ENCODE results near the gene ST6GALNAC3.
A peak's percentile ranks its signal among the peaks of the same experiment; 100 is the strongest.

Gene ST6GALNAC3

DNA sequence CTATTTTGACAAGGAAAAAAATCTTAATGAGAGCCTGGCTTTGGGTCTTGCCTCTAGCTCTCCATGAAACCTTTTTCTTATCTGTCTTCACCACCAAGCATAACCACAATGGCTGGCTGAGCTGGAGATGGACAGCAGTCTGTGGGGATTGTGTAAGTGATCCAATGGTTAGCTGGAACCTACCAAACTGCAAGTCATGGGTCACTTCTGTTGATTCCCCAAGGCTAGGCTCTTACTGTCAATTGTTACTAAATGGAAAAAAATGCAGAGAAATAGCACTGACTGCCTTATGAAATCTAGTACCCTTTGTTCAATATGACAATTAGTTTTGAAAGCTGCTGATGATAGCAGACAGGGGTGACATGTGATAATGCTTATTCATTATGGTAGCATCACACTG, 359.0 kb downstream of the ST6GALNAC3 start:
- DNase-seq (ENCODE audit: low read depth), result peak; percentile 26

DNA sequence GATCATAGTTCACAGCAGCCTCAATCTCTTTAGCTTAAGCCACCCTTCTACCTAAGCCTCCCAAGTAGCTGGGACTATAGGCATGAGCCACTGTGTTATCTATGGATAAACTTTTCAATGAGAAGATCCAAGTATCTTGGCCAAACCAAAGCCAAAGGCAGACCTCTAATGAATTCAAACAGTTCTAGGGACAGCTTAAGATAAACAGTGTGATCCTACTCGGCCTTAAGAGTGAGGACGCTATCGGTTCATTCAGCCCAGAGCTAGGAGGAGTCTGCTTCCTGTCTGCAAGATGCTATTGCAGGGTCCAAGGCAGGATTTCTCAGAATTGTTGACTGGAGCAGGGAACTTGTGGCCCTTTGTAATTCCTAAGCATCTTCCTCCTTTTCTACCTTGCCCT, 368.7 kb downstream of the ST6GALNAC3 start:
- no peak for DNase-seq (ENCODE audit: low read depth)

DNA sequence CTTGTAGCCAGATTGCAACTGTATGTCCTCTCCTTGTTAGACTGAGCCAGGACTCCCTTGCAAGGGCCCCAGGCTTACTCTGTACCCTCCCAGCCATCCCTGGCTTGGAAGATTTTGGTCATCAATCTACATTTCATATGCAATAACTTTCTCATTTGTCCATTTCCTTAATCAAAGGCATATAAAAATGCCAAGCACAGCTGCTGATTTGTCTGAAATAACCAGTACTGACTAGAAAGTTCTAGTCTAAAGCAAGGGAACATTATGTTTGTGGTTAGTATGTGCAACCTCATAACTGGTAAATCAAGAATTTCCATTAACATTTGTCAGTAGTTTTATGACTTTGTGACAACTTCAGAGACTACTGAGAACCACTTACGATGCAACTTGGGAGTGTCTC, 370.2 kb downstream of the ST6GALNAC3 start:
- DNase-seq (ENCODE audit: low read depth), result no peak

DNA sequence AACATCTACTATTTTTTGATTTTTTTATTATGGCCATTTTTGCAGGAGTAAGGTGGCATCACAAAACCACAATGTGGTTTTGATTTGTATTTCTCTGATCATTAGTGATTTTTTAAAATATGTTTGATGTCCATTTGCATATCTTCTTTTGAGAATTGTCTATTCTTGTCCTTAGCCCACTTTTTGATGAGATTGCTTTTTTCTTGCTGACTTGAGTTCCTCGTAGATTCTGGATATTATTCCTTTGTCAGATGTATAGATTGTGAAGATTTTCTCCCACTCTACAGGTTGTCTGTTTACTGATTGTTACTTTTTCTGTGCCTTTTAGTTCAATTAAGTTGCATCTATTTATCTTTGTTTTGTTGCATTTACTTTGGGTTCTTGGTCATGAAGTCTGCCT, 375.7 kb downstream of the ST6GALNAC3 start:
- DNase-seq (ENCODE audit: low read depth), result no peak

DNA sequence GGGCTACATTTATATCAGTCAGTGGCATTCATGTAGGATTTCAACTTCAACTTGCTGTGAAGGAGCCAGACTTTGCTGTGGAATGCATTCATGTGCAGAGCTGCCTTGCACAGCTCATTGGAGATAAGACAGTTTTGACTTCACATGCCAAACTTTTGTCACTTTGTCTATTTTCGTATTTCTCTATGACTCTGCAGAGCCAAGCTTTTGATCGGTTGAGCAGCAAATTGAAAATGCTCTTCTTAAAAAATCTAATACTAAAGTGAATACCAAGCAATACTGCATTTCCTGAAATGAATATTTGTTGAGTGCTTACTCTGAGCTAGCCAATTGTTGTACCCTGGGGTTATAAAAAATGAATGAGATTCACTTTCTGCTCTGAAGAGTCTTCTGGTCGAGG, 388.7 kb downstream of the ST6GALNAC3 start:
- DNase-seq (ENCODE audit: low read depth), result no peak

DNA sequence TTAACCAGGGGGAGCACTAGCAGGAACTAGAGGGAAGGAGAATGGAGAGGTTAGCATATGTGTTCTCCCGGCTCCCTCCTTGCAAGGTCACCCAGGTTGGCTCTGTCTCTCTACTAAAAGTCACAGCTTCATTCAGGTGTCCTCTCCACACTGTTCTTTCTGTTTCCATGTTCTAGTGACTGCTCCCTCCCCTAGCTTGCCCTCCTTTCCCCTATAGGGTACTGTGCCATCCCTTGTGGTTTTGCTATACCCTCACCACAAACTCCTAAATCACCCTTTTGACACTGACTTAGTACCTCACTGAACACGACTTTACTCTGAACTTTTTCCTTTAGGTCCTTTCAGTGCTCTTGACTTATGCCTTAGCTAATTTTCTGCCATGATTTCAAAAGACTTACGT, 389.3 kb downstream of the ST6GALNAC3 start:
- DNase-seq (ENCODE audit: low read depth), result no peak

DNA sequence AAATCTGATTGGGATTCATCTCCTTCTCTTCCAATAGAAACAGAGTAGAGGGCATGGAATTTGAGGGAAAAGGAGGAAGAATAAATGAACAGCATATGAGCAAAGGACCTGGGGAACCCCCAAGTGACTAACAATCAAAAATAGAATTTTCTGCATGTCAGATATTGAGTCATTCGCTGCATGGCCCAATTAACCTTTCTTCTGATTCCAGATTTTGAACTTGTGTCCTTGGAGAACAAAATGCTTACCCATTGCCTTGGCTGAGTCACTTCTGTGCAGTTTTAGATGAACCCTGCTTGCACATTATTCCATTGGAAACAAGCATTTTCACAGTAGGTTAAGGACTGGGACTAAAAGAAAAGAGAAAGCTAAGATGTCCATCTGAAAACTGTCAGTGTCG, 390.5 kb downstream of the ST6GALNAC3 start:
- DNase-seq (ENCODE audit: low read depth), result peak; percentile 4

DNA sequence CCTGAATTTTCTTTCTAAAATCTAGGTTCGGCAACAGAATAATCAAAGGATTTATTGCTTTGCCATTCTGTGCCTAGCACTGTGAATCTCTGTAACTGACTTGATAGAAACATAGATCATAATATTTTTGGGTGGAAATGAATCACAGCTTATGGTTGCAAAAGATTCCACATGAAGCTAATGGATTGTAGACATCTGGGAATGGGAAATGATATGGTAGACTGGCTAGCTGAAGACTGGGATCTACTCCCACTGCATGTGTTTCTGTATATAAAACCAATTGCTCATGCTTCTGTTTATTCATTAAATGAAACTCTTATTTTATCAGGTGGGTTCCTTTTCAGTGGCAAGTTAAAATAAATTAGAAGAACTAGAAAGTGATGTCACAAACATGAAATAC, 395.6 kb downstream of the ST6GALNAC3 start:
- DNase-seq (ENCODE audit: low read depth), result no peak

DNA sequence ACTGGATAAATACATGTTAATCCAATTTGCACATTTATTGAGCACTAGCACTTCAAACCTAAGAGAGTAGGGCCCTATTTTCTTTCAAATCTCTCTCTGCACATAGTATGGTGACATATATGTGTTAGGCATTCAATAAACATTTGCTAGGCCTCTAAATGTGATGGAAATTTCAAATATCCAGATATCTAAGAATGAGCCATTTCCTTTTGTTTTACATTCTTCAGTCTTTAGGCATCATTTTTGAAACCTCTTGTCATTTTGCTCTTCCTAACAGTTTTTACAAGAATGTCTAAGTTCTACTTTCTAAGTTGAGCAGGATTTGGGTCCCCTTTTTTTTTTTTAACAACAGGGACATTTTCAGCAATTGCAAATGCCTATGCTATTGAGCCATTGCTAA, 397.0 kb downstream of the ST6GALNAC3 start:
- DNase-seq (ENCODE audit: low read depth), result no peak

DNA sequence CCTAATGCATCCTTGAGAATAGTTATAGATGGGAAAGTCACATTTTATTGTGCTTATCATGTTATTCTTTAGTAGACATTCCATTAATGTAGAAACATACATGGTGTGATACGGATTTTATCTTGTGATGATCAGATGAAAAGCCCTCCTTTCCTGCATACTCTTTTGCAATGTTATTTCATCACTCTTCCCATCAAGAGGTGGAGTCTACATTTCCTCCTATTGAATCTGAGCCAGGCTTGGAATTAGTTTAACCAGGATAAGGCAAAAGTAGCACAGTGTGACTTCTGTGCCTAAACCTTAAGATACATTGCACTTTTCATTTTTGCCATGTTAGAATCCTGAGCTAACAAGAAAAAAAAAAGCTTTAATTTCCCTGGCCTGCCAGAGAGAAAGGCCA, 399.0 kb downstream of the ST6GALNAC3 start:
- DNase-seq (ENCODE audit: low read depth), result no peak

DNA sequence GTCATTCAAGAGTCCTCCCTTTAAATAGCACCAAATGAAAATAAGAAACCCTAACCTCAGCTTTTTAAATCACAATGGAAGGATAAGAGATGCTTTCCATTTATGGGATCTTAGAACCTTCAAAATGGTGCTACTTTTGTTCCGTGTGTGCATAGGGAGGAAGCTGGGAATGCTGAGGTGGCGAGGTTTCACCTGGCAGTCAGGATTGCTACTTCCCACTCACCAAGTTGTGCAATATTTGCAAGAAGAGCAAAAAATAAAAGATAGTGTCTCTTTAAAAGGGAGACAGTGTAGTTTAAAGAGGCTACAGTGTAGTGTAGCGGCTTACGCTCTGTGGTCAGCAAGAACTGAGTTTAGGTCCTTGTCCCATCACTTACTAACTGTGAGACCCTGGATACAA, 400.4 kb downstream of the ST6GALNAC3 start:
- DNase-seq (ENCODE audit: low read depth), result no peak

DNA sequence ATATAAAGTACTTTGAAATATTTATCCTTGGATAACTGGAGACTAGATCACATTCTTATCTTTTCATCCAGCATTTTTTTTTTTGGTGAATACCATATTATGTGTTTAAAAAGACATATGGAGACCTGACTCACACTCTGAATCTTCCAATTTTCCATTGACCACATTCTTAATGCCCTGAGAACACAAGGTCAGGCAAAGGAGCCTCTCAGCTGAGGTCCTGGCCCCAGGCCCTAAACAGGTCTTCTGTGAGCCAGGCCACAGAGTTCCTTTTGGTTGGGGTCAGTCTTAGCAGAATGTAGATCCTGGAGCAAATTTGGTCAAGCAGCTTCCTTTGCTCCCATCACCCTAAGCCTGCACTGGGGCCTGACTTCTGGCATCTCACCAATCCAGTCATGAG, 402.6 kb downstream of the ST6GALNAC3 start:
- DNase-seq (ENCODE audit: low read depth), result no peak

DNA sequence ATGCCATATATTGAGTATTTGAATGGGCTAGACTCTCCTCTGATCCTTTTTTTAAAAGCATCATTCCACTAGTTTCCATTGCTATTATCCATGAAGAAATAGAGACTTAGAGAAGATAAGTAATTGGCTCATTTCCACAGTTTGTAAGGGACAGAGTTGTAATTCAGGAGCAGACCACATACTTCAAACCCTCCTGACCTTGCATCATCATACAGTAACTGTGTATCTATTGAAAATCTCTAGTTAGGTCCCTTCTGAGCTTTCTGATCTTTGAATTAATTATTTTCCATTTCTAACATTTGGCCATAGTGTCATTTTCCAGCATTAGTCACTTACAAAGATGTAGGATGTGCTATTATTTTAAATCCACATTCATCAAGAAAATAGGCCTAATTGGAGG, 406.3 kb downstream of the ST6GALNAC3 start:
- DNase-seq (ENCODE audit: low read depth), result no peak

DNA sequence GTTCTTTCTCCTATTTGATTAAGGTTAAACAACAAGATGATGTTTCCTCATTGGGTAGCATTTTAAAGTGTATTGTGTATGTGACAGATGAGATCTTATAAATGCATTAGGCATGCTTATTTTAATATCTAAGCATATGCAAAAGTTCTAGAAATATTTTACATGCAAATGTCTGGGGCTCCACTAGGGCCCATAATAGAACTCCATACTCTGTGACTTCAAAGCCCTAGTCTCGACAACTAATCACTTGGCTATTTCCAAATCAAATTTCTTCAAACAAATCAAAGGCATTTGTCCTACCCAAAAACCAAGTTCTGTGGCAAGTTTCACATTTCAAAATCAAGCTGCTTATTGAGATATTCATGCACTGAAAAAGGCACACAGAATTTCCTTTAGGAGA, 407.1 kb downstream of the ST6GALNAC3 start:
- no peak for DNase-seq (ENCODE audit: low read depth)

DNA sequence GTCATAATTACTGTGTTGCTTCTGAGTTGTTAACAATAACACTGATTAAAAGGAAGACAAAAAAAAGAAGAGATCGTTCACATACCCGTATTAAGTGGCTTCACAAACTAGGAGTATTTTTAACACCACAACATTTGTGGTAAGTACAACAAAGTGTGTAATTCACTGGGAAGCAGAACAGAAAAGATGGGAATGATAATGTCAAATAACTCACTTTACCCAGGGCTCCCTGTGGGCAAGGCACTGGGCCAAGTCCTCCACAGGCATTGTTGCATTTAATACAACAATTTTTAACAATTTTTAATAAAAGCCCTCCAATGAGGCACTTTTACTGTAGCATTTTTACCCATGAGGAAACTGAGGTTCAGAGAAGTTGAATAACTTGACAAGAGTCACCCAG, 407.7 kb downstream of the ST6GALNAC3 start:
- no peak for DNase-seq (ENCODE audit: low read depth)

DNA sequence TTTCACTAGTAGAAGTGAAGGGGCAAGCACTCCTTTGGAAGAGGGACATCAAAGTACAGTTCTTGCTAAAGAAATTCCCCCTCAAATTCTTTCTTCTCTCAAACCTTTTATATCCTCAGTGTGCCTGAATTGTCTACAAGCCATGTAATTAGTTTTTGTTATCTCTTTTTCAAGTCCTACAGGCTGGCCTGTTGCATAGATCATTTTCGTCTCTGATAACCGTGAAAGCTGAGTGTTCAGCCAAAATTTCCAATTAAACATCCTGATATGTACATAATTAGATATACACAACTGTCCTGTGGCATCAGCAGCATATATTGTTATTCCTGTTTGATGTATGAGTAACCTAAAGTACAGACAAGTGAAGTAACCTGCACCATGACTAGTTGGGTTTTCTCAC, 417.2 kb downstream of the ST6GALNAC3 start:
- no peak for DNase-seq (ENCODE audit: low read depth)

DNA sequence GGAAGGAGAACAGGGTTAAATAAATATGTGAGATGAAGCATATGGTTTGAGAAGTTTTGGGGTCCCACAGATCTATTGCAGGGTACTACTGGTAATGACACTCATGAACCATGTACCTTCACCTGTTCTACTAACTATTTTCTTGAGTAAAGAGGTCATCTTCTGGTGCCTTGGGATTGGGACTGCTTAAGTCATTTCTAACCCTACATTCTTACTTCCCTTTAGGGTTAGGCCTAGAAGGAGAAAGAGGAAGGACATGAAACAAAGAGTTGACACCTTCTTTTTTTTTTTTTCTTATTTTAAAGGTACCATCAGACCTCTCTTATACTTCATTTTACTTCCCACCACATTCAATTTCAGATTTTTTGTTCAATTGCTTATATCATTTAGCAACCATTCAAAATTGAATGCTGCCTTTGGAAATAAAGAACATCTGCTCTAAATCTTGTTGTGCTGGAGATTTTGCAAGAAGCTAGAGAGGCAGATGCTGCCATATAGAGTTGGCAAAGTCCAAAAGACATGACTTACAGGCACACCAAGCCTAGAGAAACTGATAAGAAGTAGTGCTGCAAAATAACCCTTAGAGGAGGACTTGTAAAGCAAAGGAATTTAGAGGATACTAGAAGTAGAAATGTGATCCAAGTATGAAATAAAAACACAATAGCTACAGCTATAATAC, 418.3 kb downstream of the ST6GALNAC3 start:
- no peak for DNase-seq (ENCODE audit: low read depth)

DNA sequence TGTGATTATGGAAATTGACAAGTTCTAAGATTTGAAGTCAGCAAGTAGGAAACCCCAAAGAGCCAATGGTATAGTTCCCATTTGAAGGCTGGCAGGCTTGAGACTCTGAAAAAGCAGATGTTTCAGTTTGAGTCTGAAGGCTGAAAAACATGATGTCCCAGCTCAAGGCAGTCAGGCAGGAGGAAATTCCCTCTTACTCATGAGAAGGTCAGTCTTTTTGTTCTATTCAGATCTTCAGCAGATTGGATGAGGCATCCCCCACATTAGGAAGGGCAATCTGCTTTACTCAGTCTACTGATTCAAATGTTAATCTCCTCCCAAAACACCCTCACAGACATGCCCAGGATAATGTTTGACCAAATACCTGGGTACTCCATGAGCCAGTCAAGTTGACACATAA, 420.3 kb downstream of the ST6GALNAC3 start:
- no peak for DNase-seq (ENCODE audit: low read depth)

DNA sequence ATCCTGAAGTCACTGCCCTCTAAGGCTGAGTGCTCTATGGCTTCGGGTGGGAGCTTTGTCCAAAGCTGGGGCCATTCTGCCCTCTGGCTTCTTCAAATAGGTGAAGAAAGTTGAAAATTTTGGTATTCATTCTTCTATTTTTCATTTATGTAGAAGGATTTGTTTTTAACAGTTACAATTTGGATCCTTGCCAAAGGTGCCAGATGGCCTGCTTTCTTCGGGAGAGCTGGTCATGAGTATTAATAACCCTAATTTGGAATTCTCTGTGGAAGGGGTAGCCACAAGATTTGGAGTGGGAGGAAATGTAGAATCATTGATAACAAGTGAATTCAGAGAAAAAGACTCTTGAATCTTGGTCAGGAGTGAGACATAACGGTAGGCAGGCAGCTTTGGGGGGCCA, 422.3 kb downstream of the ST6GALNAC3 start:
- no peak for DNase-seq (ENCODE audit: low read depth)

DNA sequence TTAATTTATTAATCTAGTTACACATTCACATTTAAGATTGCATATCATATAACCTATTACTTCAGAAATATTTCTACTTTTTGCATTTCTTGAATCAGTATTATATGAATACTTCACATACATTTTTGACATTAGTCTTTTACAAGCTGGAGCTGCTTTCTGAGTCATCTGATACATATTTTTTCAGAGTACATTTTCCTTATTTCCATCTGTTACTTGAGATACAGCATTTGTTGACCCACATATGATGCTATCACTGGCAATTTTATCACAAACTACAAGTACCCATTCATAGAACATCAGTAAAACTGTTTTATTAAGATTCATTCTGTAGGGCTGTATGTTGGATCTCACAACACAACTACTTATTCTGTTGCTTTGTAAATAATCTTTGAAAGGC, 425.6 kb downstream of the ST6GALNAC3 start:
- DNase-seq (ENCODE audit: low read depth), result no peak

DNA sequence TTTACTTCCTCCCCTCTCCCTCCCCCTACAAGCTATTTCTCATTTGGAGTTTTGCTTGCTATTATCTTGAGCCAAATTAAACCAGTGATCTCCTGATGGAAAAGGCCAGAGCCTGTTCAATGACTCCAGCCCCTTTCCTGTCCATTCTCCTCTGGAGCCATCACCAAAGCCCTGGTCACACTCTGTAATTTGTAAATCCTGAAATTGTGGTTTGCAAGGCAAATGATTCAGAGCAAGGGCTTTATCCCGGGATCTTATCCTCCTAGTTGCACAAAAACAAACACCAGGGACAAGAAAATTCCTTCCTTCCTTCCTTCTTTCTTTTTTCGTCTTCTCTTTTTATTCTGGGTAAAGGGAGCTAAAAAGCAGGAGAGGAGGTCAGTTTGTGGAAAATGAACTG, 426.6 kb downstream of the ST6GALNAC3 start:
- no peak for DNase-seq (ENCODE audit: low read depth)

DNA sequence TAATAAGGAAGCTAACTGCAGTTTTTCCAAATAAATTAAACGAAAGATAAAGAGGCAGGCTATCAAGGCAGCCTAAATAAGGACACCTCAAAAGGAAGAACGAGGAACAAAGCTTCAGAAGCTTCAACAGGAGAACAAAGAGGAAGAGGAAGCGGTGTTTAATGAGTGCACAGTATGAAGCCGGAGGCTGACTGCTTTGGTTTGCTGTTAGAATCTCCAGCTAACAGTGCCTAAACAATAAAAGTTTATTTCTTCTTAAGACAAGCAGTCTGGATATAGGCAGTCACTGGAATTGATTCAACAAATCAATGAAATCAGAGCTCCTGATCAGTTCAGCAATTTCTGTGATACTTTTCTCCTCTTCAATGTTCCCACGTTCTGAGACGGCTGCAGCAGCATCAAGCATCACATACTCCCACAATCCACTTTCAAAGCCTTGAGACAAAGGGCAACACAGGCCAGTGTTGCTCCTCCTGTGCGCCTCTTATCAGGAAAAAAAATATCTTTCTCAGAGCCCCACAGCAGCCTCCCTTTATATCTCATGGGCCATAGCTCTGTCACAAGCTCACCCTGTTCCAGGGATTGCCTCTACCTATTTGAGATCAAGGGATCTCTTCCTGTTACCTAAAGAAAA, 427.2 kb downstream of the ST6GALNAC3 start:
- DNase-seq (ENCODE audit: low read depth), result no peak

DNA sequence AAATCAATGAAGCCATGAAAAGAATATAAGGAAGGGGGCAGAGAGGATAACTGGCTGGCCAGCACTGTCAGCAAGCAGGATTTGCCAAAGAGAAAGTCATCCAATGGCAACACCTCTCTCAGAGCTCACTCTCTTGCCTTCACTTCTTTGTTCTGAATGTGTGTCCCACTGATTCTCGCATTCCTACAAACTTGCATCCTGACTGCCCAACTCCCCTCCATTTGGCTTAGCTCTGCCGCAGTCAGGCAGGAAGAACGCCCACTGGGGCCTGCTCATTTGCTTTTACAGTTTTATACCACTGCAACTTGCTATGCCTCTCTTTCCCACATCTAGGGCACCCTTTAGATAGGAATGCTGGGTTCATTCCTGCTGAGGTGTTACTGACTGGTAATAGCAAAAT, 428.6 kb downstream of the ST6GALNAC3 start:
- no peak for DNase-seq (ENCODE audit: low read depth)

DNA sequence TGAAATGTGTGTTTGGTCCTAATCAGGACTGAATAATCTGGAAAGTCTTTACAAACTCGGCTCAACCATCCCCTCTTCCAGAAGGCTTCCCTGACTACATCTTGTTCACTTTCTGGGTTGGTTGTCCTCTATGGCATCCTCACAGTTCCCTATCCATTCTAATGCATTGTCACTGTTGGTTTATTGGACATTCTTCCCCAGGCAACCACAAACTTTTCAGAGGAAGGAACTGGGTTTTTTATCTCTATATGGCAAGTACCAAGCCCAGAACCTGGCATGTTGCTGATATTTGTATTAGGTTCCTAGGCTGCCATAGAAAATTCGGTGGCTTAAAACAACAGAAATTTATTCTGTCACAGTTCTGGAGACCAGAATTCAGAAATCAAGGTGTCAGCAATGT, 429.2 kb downstream of the ST6GALNAC3 start:
- DNase-seq (ENCODE audit: low read depth), result no peak

All from EH (cell line).